Subcutaneous adipose tissue (tissue), 4 donors: Measurements from ENCODE around the gene BMAL1. TPM values are rescaled to one million over a fixed set of nuclear protein-coding genes. Genes with fewer than 3 reads are reported as not detected.

Experiments used
- CTCF ChIP-seq: fragments of 450-650 bp; IDR thresholded peaks from one replicate; pipeline ENCODE4 v1.5.1; 2016; ENCODE audit warnings: low read depth, mild to moderate bottlenecking, control low read depth, antibody characterized with exemption, moderate library complexity
- total RNA-seq, 4 donors: library from RNA; depleted of rRNA; stranded (reverse); fragments of >200 nt; gene quantifications; one replicate each; pipeline ENCODE4 v1.1.0, GENCODE V29; 2016

BMAL1 gene
- total RNA-seq, 4 donors from 2014 or later: 40.8 to 81.8 (median 54.0) TPM

- TF ChIP-seq CTCF: no peak
These were observed 81.1 kb downstream of the BMAL1 start for GRCh38 chr11:13358596-13359270.

- TF ChIP-seq CTCF: no peak
These were observed 85.1 kb downstream of the BMAL1 start for GRCh38 chr11:13362596-13363109.

GRCh38 chr11:13364388-13364787 lies 86.8 kb downstream of the BMAL1 start:
- no peak for TF ChIP-seq CTCF

GRCh38 chr11:13366266-13367026 lies 88.9 kb downstream of the BMAL1 start:
- TF ChIP-seq CTCF: no peak

GRCh38 chr11:13367115-13367514 lies 89.5 kb downstream of the BMAL1 start:
- no peak for TF ChIP-seq CTCF

GRCh38 chr11:13368041-13368446 lies 90.5 kb downstream of the BMAL1 start:
- TF ChIP-seq CTCF: no peak

GRCh38 chr11:13373216-13373615 lies 95.6 kb downstream of the BMAL1 start:
- TF ChIP-seq CTCF: no peak
